NCI-H1105 (cell line): ENCODE results near the gene SGPP2.
"Not testable (repeated sequence)": the region's sequence is repeated elsewhere in the genome, so short reads cannot be mapped to it uniquely, and the experiment has no call there.

Source experiments
- DNase-seq: peaks from one replicate; lab custom pipeline; 2025; lab: John Stamatoyannopoulos, UW

The SGPP2 gene

GRCh38 chr2:222576171-222577081, 152.1 kb downstream of the SGPP2 start:
- DNase-seq = no peak

GRCh38 chr2:222577341-222577740, 153.0 kb downstream of the SGPP2 start:
- DNase-seq = no peak

GRCh38 chr2:222582928-222583327, 158.6 kb downstream of the SGPP2 start:
- DNase-seq = no peak

GRCh38 chr2:222584589-222584988, 160.2 kb downstream of the SGPP2 start:
- not testable (repeated sequence) for DNase-seq

GRCh38 chr2:222591661-222592060, 167.3 kb downstream of the SGPP2 start:
- no peak for DNase-seq

GRCh38 chr2:222592176-222592575, 167.8 kb downstream of the SGPP2 start:
- DNase-seq = no peak

- DNase-seq = no peak
Measured at GRCh38 chr2:222594679-222595078, 170.3 kb downstream of the SGPP2 start.

- no peak for DNase-seq
Measured at GRCh38 chr2:222595581-222595980, 171.2 kb downstream of the SGPP2 start.

GRCh38 chr2:222598611-222599010, 174.3 kb downstream of the SGPP2 start:
- no peak for DNase-seq

- DNase-seq = no peak
Measured at GRCh38 chr2:222603501-222603900, 179.2 kb downstream of the SGPP2 start.

- no peak for DNase-seq
Measured at GRCh38 chr2:222604749-222605515, 180.6 kb downstream of the SGPP2 start.

- DNase-seq = no peak
Measured at GRCh38 chr2:222606306-222606705, 182.0 kb downstream of the SGPP2 start.

- DNase-seq = no peak
Measured at GRCh38 chr2:222608081-222608480, 183.7 kb downstream of the SGPP2 start.

GRCh38 chr2:222609381-222609780, 185.0 kb downstream of the SGPP2 start:
- DNase-seq = no peak
